ENCODE data around the gene AEBP1.
A peak's percentile ranks its signal among the peaks of the same experiment; 100 is the strongest.

The AEBP1 gene

DNA sequence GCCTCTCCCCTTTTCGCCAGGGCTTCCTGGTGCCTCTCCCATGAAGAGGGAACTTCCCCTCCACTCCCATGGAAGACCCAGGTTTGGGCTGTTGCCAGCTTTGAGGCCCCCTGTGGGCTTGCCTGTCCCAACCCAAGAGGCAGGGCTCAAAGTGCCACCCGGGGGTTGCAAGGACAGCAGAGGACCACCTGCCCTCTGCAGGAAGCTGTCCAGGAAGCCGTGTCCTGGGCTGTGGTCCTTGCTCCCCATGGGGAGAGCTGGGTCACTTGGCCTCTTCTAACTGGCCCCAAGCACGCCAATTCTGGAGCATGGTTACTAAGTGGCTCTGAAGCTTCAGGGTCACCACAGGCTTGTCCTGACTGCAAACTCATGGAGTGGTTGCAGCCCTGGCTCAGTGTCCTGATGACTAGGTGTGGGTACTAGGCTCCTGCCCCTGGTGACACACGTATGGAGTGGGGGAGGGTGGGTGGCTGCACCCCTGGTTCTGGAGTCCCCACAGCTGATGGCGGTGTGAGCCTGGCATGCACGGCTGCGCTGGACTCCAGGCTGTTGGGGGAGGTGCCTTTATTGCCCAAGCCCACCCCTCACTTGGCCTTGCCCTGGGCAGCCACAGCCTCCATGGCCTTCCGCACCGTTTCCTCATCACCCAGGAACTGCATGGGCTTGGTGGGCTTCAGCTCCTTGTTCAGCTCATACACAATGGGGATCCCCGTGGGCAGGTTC is 41.8 kb upstream of the AEBP1 start:
- TF ChIP-seq, protein P1, sequence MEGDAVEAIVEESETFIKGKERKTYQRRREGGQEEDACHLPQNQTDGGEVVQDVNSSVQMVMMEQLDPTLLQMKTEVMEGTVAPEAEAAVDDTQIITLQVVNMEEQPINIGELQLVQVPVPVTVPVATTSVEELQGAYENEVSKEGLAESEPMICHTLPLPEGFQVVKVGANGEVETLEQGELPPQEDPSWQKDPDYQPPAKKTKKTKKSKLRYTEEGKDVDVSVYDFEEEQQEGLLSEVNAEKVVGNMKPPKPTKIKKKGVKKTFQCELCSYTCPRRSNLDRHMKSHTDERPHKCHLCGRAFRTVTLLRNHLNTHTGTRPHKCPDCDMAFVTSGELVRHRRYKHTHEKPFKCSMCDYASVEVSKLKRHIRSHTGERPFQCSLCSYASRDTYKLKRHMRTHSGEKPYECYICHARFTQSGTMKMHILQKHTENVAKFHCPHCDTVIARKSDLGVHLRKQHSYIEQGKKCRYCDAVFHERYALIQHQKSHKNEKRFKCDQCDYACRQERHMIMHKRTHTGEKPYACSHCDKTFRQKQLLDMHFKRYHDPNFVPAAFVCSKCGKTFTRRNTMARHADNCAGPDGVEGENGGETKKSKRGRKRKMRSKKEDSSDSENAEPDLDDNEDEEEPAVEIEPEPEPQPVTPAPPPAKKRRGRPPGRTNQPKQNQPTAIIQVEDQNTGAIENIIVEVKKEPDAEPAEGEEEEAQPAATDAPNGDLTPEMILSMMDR (IDR thresholded peaks at IDR 0.05) = no peak
- Histone ChIP-seq H3K9me3 (no peaks in the 10 kb centered on the region), H3K27me3 (no peaks in the 10 kb centered on the region), H3K4me1 (peaks cover 0 to 49% (median 40%) of the 10 kb centered on the region in 4 donors), H3K36me3 (peaks cover 31 to 54% (median 45%) of the 10 kb centered on the region in 3 donors), H3K4me3 (no peak overlapping the region), H3K27ac (peak overlapping the region; percentile 37 to 41)
- intact Hi-C loops (cut with DNase I; ENCODE audit: low total_unique reads) = loop anchor here (5.0 kb wide), 1 partner anchor 435 kb away; no protein-coding TSS in a partner anchor
- peak; percentile 20 to 67 for DNase-seq

DNA sequence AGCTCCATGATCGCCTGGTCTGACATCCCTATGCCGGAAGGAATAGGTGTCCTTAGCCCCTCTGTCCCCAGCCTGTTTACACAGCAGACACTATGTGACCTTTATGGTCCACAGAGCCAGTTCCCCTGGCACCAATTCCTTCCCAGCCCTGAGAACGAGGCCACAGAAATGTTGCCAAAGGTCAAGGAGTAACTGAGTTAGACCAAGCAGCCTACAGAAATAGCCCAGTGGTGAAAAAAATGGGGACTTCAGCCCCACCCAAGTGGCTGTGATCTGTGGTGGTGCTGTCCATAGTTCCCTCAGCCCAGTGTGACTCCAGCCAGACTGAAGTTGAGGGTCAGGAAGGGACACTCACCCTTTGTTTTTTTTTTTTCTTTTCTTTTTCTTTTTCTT is 41.2 kb upstream of the AEBP1 start:
- no peaks in the 10 kb centered on the region for H3K9me3 ChIP-seq
- peak overlapping the region; percentile 37 to 41 for H3K27ac ChIP-seq
- no peaks in the 10 kb centered on the region for H3K27me3 ChIP-seq
- H3K4me1 ChIP-seq = peaks cover 0 to 49% (median 40%) of the 10 kb centered on the region in 4 donors
- H3K4me3 ChIP-seq = no peak overlapping the region
- intact Hi-C loops (cut with DNase I; ENCODE audit: low total_unique reads) = loop anchor here (5.0 kb wide), 1 partner anchor 434 kb away; no protein-coding TSS in a partner anchor
- peak in 1 of 2 donors; percentile 69 for DNase-seq
- TF ChIP-seq, protein P1 (IDR thresholded peaks at IDR 0.05) = no peak
- H3K36me3 ChIP-seq = peaks cover 25 to 48% (median 40%) of the 10 kb centered on the region in 3 donors

DNA sequence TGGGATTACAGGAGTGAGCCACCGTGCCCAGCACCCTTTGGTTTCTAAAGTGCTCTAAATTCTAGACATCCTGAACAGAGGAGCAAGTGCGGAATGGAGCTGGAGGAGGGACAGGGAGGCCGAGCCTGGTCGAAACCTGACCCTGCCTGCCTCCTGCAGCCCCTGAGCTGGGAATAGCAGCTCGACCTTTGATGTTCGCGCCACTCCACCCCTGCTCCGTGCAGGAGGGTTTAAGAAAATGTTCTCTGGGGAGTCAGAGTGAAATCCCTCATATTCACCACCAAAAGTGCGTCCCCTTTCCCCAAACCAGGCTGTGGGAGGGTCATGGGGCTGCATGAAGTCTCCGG is 40.6 kb upstream of the AEBP1 start:
- DNase-seq = peak; percentile 19 to 53

DNA sequence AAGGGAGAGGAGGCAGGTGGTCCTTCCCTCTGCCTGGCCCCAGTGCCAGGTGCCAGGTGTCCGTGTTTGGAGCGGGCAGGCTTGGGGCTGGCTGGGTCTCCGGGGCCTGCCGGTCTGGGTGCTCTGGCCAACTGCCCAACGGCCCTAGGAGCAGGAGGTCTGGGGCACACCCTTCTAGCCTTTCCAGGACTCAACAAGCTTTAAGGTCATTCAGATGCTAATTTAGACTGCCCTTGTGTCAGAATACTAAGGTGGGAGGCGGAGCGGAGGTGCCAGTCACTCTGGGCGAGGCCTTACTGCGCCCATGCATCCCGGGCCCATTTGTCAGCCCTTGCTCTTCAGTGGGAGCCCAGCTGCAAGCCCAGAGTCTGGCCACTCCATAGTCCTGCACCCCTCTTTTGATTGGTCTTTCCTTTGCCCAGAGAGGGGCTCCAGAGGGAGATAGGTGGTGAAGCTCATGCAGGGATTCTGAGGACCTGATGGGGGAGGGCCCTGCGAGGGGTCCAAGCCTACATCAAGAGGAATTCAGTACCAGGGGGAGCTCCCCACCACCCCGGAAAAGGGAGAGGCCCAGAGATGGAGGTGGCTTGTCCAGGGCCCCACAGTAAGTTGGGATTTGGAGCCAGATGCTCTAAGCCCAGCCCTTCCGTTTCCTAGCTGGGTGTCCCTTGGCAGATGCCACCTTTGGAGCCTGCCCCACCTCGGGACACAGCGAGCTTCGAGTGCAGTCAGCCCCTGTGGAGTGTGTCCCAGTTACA is 40.1 kb upstream of the AEBP1 start:
- H3K9me3 ChIP-seq = no peaks in the 10 kb centered on the region
- H3K4me1 ChIP-seq = peaks cover 0 to 49% (median 40%) of the 10 kb centered on the region in 4 donors
- DNase-seq = peak; percentile 19 to 66
- peak overlapping the region; percentile 37 to 39 for H3K27ac ChIP-seq
- intact Hi-C loops (cut with DNase I; ENCODE audit: low total_unique reads) = loop anchor here (5.0 kb wide), 1 partner anchor 433 kb away; no protein-coding TSS in a partner anchor
- peaks cover 13 to 36% (median 28%) of the 10 kb centered on the region in 3 donors for H3K36me3 ChIP-seq
- TF ChIP-seq, protein P1 (IDR thresholded peaks at IDR 0.05) = no peak
- no peak overlapping the region for H3K4me3 ChIP-seq
- no peaks in the 10 kb centered on the region for H3K27me3 ChIP-seq

More for the DNA sequence above, 40.6 kb upstream of the AEBP1 start:
- Histone ChIP-seq H3K9me3 (no peaks in the 10 kb centered on the region), H3K36me3 (peaks cover 19 to 42% (median 34%) of the 10 kb centered on the region in 3 donors), H3K4me1 (peaks cover 0 to 49% (median 40%) of the 10 kb centered on the region in 4 donors), H3K27ac (peak overlapping the region; percentile 32 to 37), H3K4me3 (no peak overlapping the region), H3K27me3 (no peaks in the 10 kb centered on the region)
- TF ChIP-seq, protein P1 (IDR thresholded peaks at IDR 0.05) = no peak
- intact Hi-C loops (cut with DNase I; ENCODE audit: low total_unique reads) = loop anchor here (5.0 kb wide), 1 partner anchor 434 kb away; no protein-coding TSS in a partner anchor

DNA sequence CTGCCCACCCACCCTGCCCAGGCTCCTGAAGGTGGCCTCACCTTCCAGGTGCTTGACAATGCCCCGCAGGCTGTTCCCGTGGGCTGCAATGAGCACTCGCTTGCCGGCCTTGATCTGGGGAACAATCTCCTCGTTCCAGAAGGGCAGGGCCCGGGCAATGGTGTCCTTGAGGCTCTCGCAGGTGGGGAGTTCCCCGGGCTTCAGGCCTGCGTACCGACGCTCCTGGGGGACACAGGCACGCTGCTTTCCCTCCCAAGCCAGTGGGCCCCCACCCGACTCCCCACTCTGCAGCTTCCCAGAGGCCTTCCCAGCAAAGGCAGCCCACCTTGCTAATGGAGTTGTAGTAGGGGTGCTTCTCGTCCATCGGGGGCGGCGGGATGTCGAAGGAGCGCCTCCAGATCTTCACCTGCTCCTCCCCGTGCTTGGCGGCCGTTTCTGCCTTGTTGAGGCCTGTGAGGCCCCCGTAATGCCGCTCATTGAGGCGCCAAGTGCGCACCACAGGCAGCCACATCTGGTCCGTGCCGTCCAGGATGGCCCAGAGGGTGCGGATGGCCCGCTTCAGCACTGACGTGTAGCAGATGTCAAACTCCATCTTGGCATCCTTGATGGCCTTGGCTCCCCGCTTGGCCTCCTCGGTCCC is 39.2 kb upstream of the AEBP1 start:
- H3K4me3 ChIP-seq = peak overlapping the region; percentile 29 to 33
- H3K4me1 ChIP-seq = peaks cover 0 to 49% (median 40%) of the 10 kb centered on the region in 4 donors
- intact Hi-C loops (cut with DNase I; ENCODE audit: low total_unique reads) = loop anchor here (5.0 kb wide), 1 partner anchor 432 kb away; no protein-coding TSS in a partner anchor
- TF ChIP-seq, protein P1 (IDR thresholded peaks at IDR 0.05) = no peak
- peaks cover 5 to 28% (median 20%) of the 10 kb centered on the region in 3 donors for H3K36me3 ChIP-seq
- peak overlapping the region; percentile 37 to 39 for H3K27ac ChIP-seq
- no peaks in the 10 kb centered on the region for H3K9me3 ChIP-seq
- H3K27me3 ChIP-seq = no peaks in the 10 kb centered on the region
- DNase-seq = peak; percentile 24 to 71
